Measurements from ENCODE around the gene CCNF.
A peak's percentile ranks its signal among the peaks of the same experiment; 100 is the strongest.

The CCNF gene

GRCh38 chr16:2483939-2484897 lies 55.0 kb downstream of the CCNF start:
- H3K4me3 ChIP-seq (ENCODE audit: low read length), result peak overlapping the region; percentile 59; the same call in 1 of the 2 replicates
- no peak for TF ChIP-seq CTCF (conservative IDR thresholded peaks at IDR 0.05; ENCODE audit: low read length)
- DNase-seq (ENCODE audit: low read depth), result no peak

GRCh38 chr16:2484898-2485508 lies 55.8 kb downstream of the CCNF start:
- TF ChIP-seq CTCF (conservative IDR thresholded peaks at IDR 0.05; ENCODE audit: low read length), result no peak
- no peak for DNase-seq (ENCODE audit: low read depth)
- H3K4me3 ChIP-seq (ENCODE audit: low read length), result no peak overlapping the region

- DNase-seq (ENCODE audit: low read depth), result no peak
- no peak for TF ChIP-seq CTCF (conservative IDR thresholded peaks at IDR 0.05; ENCODE audit: low read length)
- H3K4me3 ChIP-seq (ENCODE audit: low read length), result no peak overlapping the region
These were observed 56.7 kb downstream of the CCNF start for GRCh38 chr16:2485811-2486507.

- DNase-seq (ENCODE audit: low read depth), result no peak
- H3K4me3 ChIP-seq (ENCODE audit: low read length), result no peak overlapping the region
- TF ChIP-seq CTCF (conservative IDR thresholded peaks at IDR 0.05; ENCODE audit: low read length), result no peak; the same call in 1 of the 2 replicates
These were observed 57.6 kb downstream of the CCNF start for GRCh38 chr16:2486645-2487516.

- H3K4me3 ChIP-seq (ENCODE audit: low read length), result no peak overlapping the region
- no peak for DNase-seq (ENCODE audit: low read depth)
- no peak for TF ChIP-seq CTCF (conservative IDR thresholded peaks at IDR 0.05; ENCODE audit: low read length)
These were observed 58.2 kb downstream of the CCNF start for GRCh38 chr16:2487517-2487842.

GRCh38 chr16:2487903-2488531 lies 58.8 kb downstream of the CCNF start:
- no peak for DNase-seq (ENCODE audit: low read depth)
- no peak for TF ChIP-seq CTCF (conservative IDR thresholded peaks at IDR 0.05; ENCODE audit: low read length)
- H3K4me3 ChIP-seq (ENCODE audit: low read length), result no peak overlapping the region
